Right lobe of liver (tissue), 6 donors: ENCODE results near the gene CDH13. TPM values are rescaled to one million over a fixed set of nuclear protein-coding genes. Genes with fewer than 3 reads are reported as not detected.

Experiments
- ATAC-seq, 4 donors: fragments of 200-7000 bp; cut with Tn5 transposase; one replicate each; pipeline ENCODE4 v1.9.1; 2020; ENCODE audit warnings: mild to moderate bottlenecking in 4 of 4, moderate library complexity in 4 of 4
- DNase-seq, 3 donors: peaks; one replicate each; pipeline ENCODE4 v3.0.0-alpha.2; 2020
- H3K27ac ChIP-seq, 3 donors: fragments of 200-600 bp; one replicate each; pipeline ENCODE4 v1.8.0; 2022
- H3K27me3 ChIP-seq, 2 donors: fragments of 200-600 bp; one replicate each; pipeline ENCODE4 v1.8.0; 2022
- H3K36me3 ChIP-seq, 4 donors: fragments of 200-600 bp; sonication (generic) in 1 of 4; one replicate each; pipeline versions ENCODE4 v1.5.1 to v1.8.0; 2017 to 2022; ENCODE audit warnings: control low read depth in 1 of 4
- H3K4me1 ChIP-seq, 4 donors: fragments of 200-600 bp; sonication (generic) in 1 of 4; one replicate each; pipeline versions ENCODE4 v1.5.1 to v1.8.0; 2017 to 2022; ENCODE audit warnings: control low read depth in 1 of 4
- H3K4me3 ChIP-seq, 3 donors: fragments of 200-600 bp; one replicate each; pipeline ENCODE4 v1.8.0; 2022
- H3K9me3 ChIP-seq, 4 donors: fragments of 200-600 bp; sonication (generic) in 1 of 4; one replicate each; pipeline versions ENCODE4 v1.5.1 to v1.8.0; 2017 to 2022; ENCODE audit warnings: control low read depth in 1 of 4
- CTCF ChIP-seq, 4 donors: fragments of 200-600 bp in 3 of 4; fragments of 450-650 bp in 1 of 4; IDR thresholded peaks; one replicate each; pipeline versions ENCODE4 v1.5.1 to v1.8.0; 2016 to 2022; ENCODE audit warnings: antibody characterized with exemption in 4 of 4, mild to moderate bottlenecking in 2 of 4
- POLR2A ChIP-seq: fragments of 450-650 bp; IDR thresholded peaks from one replicate; pipeline ENCODE4 v1.6.1; 2017; ENCODE audit warnings: antibody characterized with exemption, mild to moderate bottlenecking
- WGBS: methylation state at CpG from one replicate; pipeline ENCODE4 v1.1.6; 2018; ENCODE audit warnings: low coverage, low lambda C conversion rate; ENCODE audit not compliant: insufficient coverage; ENCODE audit errors: missing lambda C conversion rate; 5-methylcytosine and 5-hydroxymethylcytosine counted together
- intact Hi-C, 2 donors: fragments of 100-400 bp; cut with DNase I; formaldehyde crosslinking; loops; one replicate each; pipeline versions ENCODE4 v1.11.2 to v1.14.1; 2022
- total RNA-seq, 6 experiments: library from RNA; depleted of rRNA in 2 of 6; stranded (reverse); fragments of >200 nt in 2 of 6; fragmentation: NEBNext Ultra II Directional in 3 of 6; extraction: Animal tissue kit (Norgen Biotek cat#: 25700) in 3 of 6; gene quantifications; one replicate each; pipeline versions ENCODE4 v1.1.0 to v1.2.4, GENCODE V29; 2016 to 2023
- donor health status: DM: no; HTN: yes; CAD: no.
- donor health status: DM: no; HTN: no; CAD: no.
- donor health status: DM: no; HTN: no; CAD: no.
- donor health status: DM: no; HTN: yes; CAD: no.
- donor health status: DM: no; HTN: yes; CAD: no.

CDH13 gene
- total RNA-seq, 6 experiments from 2014 or later = 0.13 to 4.6 (median 0.49) TPM

GRCh38 chr16:82899006-82899405 is 272.2 kb downstream of the CDH13 start:
- intact Hi-C loops = no loop called here
- Histone ChIP-seq H3K27ac (no peak overlapping the region), H3K36me3 (no peaks in the 10 kb centered on the region), H3K27me3 (no peaks in the 10 kb centered on the region), H3K4me1 (no peaks in the 10 kb centered on the region), H3K9me3 (no peaks in the 10 kb centered on the region), H3K4me3 (no peak overlapping the region)
- TF ChIP-seq CTCF (IDR thresholded peaks at IDR 0.05) (no peak), POLR2A (no peak)
- ATAC-seq = no peak
- WGBS = 79% methylated on average over 2 of the region's 2 CpGs
- no peak for DNase-seq

- no peaks in the 10 kb centered on the region for H3K27me3 ChIP-seq
- H3K4me3 ChIP-seq = no peak overlapping the region
- DNase-seq (no peak), ATAC-seq (no peak)
- TF ChIP-seq CTCF (IDR thresholded peaks at IDR 0.05) = no peak
- TF ChIP-seq POLR2A = no peak
- H3K9me3 ChIP-seq = no peaks in the 10 kb centered on the region
- 68% methylated on average over 3 of the region's 4 CpGs for WGBS
- H3K36me3 ChIP-seq = no peaks in the 10 kb centered on the region
- no peaks in the 10 kb centered on the region for H3K4me1 ChIP-seq
- no peak overlapping the region for H3K27ac ChIP-seq
- intact Hi-C loops = no loop called here
Measured at GRCh38 chr16:82899731-82900450, 273.1 kb downstream of the CDH13 start.

DNA sequence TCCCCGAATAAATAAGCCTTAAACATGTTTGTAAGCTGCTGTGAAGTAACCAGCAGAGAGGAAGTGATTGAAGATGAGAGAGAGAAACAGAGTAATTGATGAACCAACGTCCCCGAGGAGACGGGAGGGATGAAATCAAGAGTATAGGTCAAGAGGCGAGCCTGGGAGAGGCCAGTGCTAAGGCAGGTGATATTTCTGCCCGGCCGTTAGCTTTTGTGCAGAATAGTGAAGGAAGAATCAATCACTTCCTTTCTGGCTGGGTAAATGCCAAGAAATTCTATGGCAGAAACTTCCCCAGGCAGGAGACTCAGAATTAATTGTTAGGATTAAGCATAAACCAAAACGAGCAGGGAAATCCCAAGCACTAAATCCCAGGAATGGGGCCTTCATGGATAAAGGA is 273.8 kb downstream of the CDH13 start:
- Histone ChIP-seq H3K27me3 (no peaks in the 10 kb centered on the region), H3K9me3 (no peaks in the 10 kb centered on the region), H3K4me1 (no peaks in the 10 kb centered on the region), H3K27ac (no peak overlapping the region), H3K4me3 (no peak overlapping the region), H3K36me3 (no peaks in the 10 kb centered on the region)
- no peak for DNase-seq
- no peak for TF ChIP-seq CTCF (IDR thresholded peaks at IDR 0.05)
- no peak for TF ChIP-seq POLR2A
- intact Hi-C loops = no loop called here
- WGBS = 32% methylated on average over 6 of the region's 8 CpGs
- ATAC-seq = no peak

- Histone ChIP-seq H3K27me3 (no peaks in the 10 kb centered on the region), H3K27ac (no peak overlapping the region), H3K4me3 (no peak overlapping the region), H3K4me1 (no peaks in the 10 kb centered on the region), H3K9me3 (no peaks in the 10 kb centered on the region), H3K36me3 (no peaks in the 10 kb centered on the region)
- intact Hi-C loops = no loop called here
- no peak for ATAC-seq
- no peak for DNase-seq
- TF ChIP-seq POLR2A (no peak), CTCF (IDR thresholded peaks at IDR 0.05) (no peak)
- WGBS = 45% methylated on average over 4 of the region's 10 CpGs
Measured at GRCh38 chr16:82911925-82912324, 285.2 kb downstream of the CDH13 start.
